WTC11 (cell line): ENCODE data around the gene SYTL2.

Experiments used
- NFATC4 ChIP-seq: fragments of 250-450 bp; sonication (Bioruptor Pico); IDR thresholded peaks from 2 replicates; pipeline ENCODE4 v1.9.0; 2021; ENCODE audit warnings: mild to moderate bottlenecking
- NFYB ChIP-seq: sonication (generic); formaldehyde crosslinking; conservative IDR thresholded peaks from 2 replicates; pipeline ENCODE4 v1.8.0; 2022; ENCODE audit warnings: low read depth, missing genetic modification reagents
- ZNF121 ChIP-seq: sonication (generic); formaldehyde crosslinking; IDR thresholded peaks from 2 replicates; pipeline ENCODE4 v1.8.0; 2023; ENCODE audit warnings: missing genetic modification reagents
- TF ChIP-seq, protein P1 (sequence below): sonication (generic); formaldehyde crosslinking; IDR thresholded peaks from 2 replicates; pipeline ENCODE4 v1.8.0; 2023; ENCODE audit warnings: missing genetic modification reagents
- TF ChIP-seq, protein P2 (sequence below): fragments of 200-600 bp; IDR thresholded peaks from 2 replicates; pipeline ENCODE4 v1.8.0; 2022; ENCODE audit warnings: antibody characterized with exemption
- TF ChIP-seq, protein P3 (sequence below): sonication (generic); formaldehyde crosslinking; IDR thresholded peaks from 2 replicates; pipeline ENCODE4 v1.8.1; 2022; ENCODE audit warnings: low read depth, missing genetic modification reagents, borderline replicate concordance

DNA sequence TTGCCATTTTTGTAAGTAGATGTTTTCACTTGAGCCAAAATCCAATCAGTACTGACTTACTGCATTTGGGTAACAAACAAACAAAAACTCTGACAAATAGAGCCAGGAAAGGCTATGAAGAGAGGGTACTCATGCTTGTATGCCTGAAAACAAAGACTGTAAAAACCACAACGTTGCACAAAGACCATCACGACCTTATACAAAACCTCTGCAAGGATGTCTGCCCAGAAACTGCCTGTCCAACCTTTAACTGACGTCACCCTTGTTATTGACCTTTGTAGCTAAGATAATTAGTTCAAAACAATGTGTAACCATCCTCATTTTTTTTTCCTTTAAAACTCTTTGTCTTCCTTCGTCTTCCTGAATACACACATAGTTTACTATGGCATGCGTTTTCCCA, 145.2 kb downstream of the SYTL2 start:
- TF ChIP-seq, protein P1, sequence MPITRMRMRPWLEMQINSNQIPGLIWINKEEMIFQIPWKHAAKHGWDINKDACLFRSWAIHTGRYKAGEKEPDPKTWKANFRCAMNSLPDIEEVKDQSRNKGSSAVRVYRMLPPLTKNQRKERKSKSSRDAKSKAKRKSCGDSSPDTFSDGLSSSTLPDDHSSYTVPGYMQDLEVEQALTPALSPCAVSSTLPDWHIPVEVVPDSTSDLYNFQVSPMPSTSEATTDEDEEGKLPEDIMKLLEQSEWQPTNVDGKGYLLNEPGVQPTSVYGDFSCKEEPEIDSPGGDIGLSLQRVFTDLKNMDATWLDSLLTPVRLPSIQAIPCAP (CRISPR knock-in tag), result no peak
- TF ChIP-seq ZNF121 (CRISPR knock-in tag) (no peak), NFATC4 (CRISPR knock-in tag) (no peak), NFYB (CRISPR knock-in tag) (no peak)
- TF ChIP-seq, protein P2, sequence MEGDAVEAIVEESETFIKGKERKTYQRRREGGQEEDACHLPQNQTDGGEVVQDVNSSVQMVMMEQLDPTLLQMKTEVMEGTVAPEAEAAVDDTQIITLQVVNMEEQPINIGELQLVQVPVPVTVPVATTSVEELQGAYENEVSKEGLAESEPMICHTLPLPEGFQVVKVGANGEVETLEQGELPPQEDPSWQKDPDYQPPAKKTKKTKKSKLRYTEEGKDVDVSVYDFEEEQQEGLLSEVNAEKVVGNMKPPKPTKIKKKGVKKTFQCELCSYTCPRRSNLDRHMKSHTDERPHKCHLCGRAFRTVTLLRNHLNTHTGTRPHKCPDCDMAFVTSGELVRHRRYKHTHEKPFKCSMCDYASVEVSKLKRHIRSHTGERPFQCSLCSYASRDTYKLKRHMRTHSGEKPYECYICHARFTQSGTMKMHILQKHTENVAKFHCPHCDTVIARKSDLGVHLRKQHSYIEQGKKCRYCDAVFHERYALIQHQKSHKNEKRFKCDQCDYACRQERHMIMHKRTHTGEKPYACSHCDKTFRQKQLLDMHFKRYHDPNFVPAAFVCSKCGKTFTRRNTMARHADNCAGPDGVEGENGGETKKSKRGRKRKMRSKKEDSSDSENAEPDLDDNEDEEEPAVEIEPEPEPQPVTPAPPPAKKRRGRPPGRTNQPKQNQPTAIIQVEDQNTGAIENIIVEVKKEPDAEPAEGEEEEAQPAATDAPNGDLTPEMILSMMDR, result no peak
- TF ChIP-seq, protein P3, sequence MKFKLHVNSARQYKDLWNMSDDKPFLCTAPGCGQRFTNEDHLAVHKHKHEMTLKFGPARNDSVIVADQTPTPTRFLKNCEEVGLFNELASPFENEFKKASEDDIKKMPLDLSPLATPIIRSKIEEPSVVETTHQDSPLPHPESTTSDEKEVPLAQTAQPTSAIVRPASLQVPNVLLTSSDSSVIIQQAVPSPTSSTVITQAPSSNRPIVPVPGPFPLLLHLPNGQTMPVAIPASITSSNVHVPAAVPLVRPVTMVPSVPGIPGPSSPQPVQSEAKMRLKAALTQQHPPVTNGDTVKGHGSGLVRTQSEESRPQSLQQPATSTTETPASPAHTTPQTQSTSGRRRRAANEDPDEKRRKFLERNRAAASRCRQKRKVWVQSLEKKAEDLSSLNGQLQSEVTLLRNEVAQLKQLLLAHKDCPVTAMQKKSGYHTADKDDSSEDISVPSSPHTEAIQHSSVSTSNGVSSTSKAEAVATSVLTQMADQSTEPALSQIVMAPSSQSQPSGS (CRISPR knock-in tag), result no peak
